Trophoblast cell (in vitro differentiated cells and primary cell): ENCODE measurements around the gene PARL.
A peak's percentile ranks its signal among the peaks of the same experiment; 100 is the strongest.
"Not testable (repeated sequence)": the region's sequence is repeated elsewhere in the genome, so short reads cannot be mapped to it uniquely, and the experiment has no call there.

Experiments
- DNase-seq, 2 donors: peaks; one replicate each; pipeline ENCODE4 v3.0.0-alpha.2; 2016
- H2AFZ ChIP-seq: 2 replicates; pipeline ENCODE4 v1.6.1; 2013; ENCODE audit warnings: low read length, moderate library complexity, mild to moderate bottlenecking; ENCODE audit not compliant: insufficient read depth, poor library complexity
- H2AK5ac ChIP-seq: 2 replicates; pipeline ENCODE4 v1.6.1; 2013; ENCODE audit warnings: mild to moderate bottlenecking, low read length
- H2BK120ac ChIP-seq: 2 replicates; pipeline ENCODE4 v1.6.1; 2013; ENCODE audit warnings: low read length, mild to moderate bottlenecking, moderate library complexity; ENCODE audit not compliant: insufficient read depth, poor library complexity
- H2BK12ac ChIP-seq: 2 replicates; pipeline ENCODE4 v1.6.1; 2013; ENCODE audit warnings: mild to moderate bottlenecking, low read length, moderate library complexity
- H2BK5ac ChIP-seq: 2 replicates; pipeline ENCODE4 v1.6.1; 2013; ENCODE audit warnings: low read length, low read depth, moderate library complexity, mild to moderate bottlenecking; ENCODE audit not compliant: poor library complexity
- H3K14ac ChIP-seq: 2 replicates; pipeline ENCODE4 v1.6.1; 2013; ENCODE audit warnings: mild to moderate bottlenecking, low read length
- H3K18ac ChIP-seq: 2 replicates; pipeline ENCODE4 v1.6.1; 2013; ENCODE audit warnings: mild to moderate bottlenecking, low read length
- H3K23ac ChIP-seq: 2 replicates; pipeline ENCODE4 v1.6.1; 2013; ENCODE audit warnings: low read length
- H3K27ac ChIP-seq: 2 replicates; pipeline ENCODE4 v1.5.1; 2013; ENCODE audit warnings: low read depth, mild to moderate bottlenecking, inconsistent platforms, low read length, moderate library complexity
- H3K27me3 ChIP-seq: 2 replicates; pipeline ENCODE4 v1.6.1; 2013; ENCODE audit warnings: inconsistent platforms, mild to moderate bottlenecking, low read length, moderate library complexity; ENCODE audit not compliant: insufficient read depth
- H3K36me3 ChIP-seq, 2 experiments: 1 replicate in 1 of 2; 2 replicates in 1 of 2; pipeline ENCODE4 v1.6.1; 2013; ENCODE audit warnings: low read length in 2 of 2, mild to moderate bottlenecking in 2 of 2, moderate library complexity in 1 of 2; ENCODE audit not compliant: insufficient read depth in 2 of 2, control insufficient read depth in 1 of 2
- H3K4ac ChIP-seq: 2 replicates; pipeline ENCODE4 v1.6.1; 2013; ENCODE audit warnings: low read depth, mild to moderate bottlenecking, low read length, moderate library complexity
- H3K4me1 ChIP-seq, 2 experiments: 1 replicate in 1 of 2; 2 replicates in 1 of 2; pipeline ENCODE4 v1.6.1; 2013; ENCODE audit warnings: low read length in 2 of 2, mild to moderate bottlenecking in 2 of 2, moderate library complexity in 1 of 2; ENCODE audit not compliant: insufficient read depth in 2 of 2, control insufficient read depth in 1 of 2
- H3K4me2 ChIP-seq: 2 replicates; pipeline ENCODE4 v1.6.1; 2013; ENCODE audit warnings: inconsistent platforms, mild to moderate bottlenecking, low read length, moderate library complexity
- H3K4me3 ChIP-seq: 2 replicates; pipeline ENCODE4 v1.5.1; 2013; ENCODE audit warnings: mild to moderate bottlenecking, low read depth, low read length, inconsistent platforms
- H3K79me1 ChIP-seq: one replicate; pipeline ENCODE4 v1.6.1; 2013; ENCODE audit warnings: low read length
- H3K79me2 ChIP-seq: 2 replicates; pipeline ENCODE4 v1.6.1; 2013; ENCODE audit warnings: low read length, mild to moderate bottlenecking; ENCODE audit not compliant: control insufficient read depth, insufficient read depth, poor library complexity
- H3K9ac ChIP-seq: 2 replicates; pipeline ENCODE4 v1.6.1; 2013; ENCODE audit warnings: mild to moderate bottlenecking, low read length
- H3K9me3 ChIP-seq: 2 replicates; pipeline ENCODE4 v1.6.1; 2013; ENCODE audit warnings: low read depth, mild to moderate bottlenecking, control low read depth, inconsistent platforms, low read length; ENCODE audit not compliant: insufficient read depth
- H4K12ac ChIP-seq: 2 replicates; pipeline ENCODE4 v1.6.1; 2013; ENCODE audit warnings: low read depth, mild to moderate bottlenecking, low read length, moderate library complexity
- H4K8ac ChIP-seq: 2 replicates; pipeline ENCODE4 v1.6.1; 2013; ENCODE audit warnings: low read depth, mild to moderate bottlenecking, low read length, moderate library complexity
- H4K91ac ChIP-seq: one replicate; pipeline ENCODE4 v1.6.1; 2013; ENCODE audit warnings: low read depth, mild to moderate bottlenecking, low read length, moderate library complexity
- WGBS: extraction: QIAGEN DNeasy Blood & Tissue Kit; methylation state at CpG from one replicate; pipeline ENCODE4 v1.1.7; 2013; ENCODE audit warnings: missing lambda C conversion rate; ENCODE audit not compliant: insufficient read length, insufficient coverage; ENCODE audit errors: extremely low coverage; 5-methylcytosine and 5-hydroxymethylcytosine counted together

The PARL gene

GRCh38 chr3:183789826-183790225, 94.9 kb downstream of the PARL start:
- no peak overlapping the region for H2BK120ac ChIP-seq
- no peak overlapping the region for H4K91ac ChIP-seq
- H3K79me1 ChIP-seq = no peaks in the 10 kb centered on the region
- no peak overlapping the region for H2BK12ac ChIP-seq
- no CpG with 5 or more reads among the region's 4 CpGs for whole genome bisulfite sequencing
- H3K18ac ChIP-seq = no peak overlapping the region
- no peak overlapping the region for H3K14ac ChIP-seq
- H4K12ac ChIP-seq = peak overlapping the region; percentile 80
- H3K79me2 ChIP-seq = no peaks in the 10 kb centered on the region
- H3K27me3 ChIP-seq = no peaks in the 10 kb centered on the region
- no peak overlapping the region for H4K8ac ChIP-seq
- no peak overlapping the region for H2AK5ac ChIP-seq
- H3K9ac ChIP-seq = no peak overlapping the region
- no peak overlapping the region for H2BK5ac ChIP-seq
- H3K36me3 ChIP-seq = peaks cover 20 to 35% of the 10 kb centered on the region in 2 experiments
- no peaks in the 10 kb centered on the region for H3K4me1 ChIP-seq
- H3K9me3 ChIP-seq = no peaks in the 10 kb centered on the region
- no peak overlapping the region for H2AFZ ChIP-seq
- no peak overlapping the region for H3K4ac ChIP-seq
- H3K4me3 ChIP-seq = no peak overlapping the region
- H3K4me2 ChIP-seq = no peak overlapping the region
- H3K23ac ChIP-seq = no peak overlapping the region
- no peak for DNase-seq
- no peak overlapping the region for H3K27ac ChIP-seq

- not testable (repeated sequence) for H4K91ac ChIP-seq, H2BK120ac ChIP-seq, H3K4me1 ChIP-seq, H3K23ac ChIP-seq, H3K27ac ChIP-seq, H3K79me1 ChIP-seq, H2AK5ac ChIP-seq, H2BK5ac ChIP-seq, H3K9ac ChIP-seq, H3K9me3 ChIP-seq, H3K18ac ChIP-seq, H3K14ac ChIP-seq, H3K4me2 ChIP-seq, H3K27me3 ChIP-seq, H3K4ac ChIP-seq, H2AFZ ChIP-seq, H3K4me3 ChIP-seq, H4K8ac ChIP-seq, H4K12ac ChIP-seq, DNase-seq, H3K79me2 ChIP-seq, H2BK12ac ChIP-seq
- peaks cover 24 to 27% of the 10 kb centered on the region in 2 experiments for H3K36me3 ChIP-seq
- WGBS = no CpG with 5 or more reads among the region's 10 CpGs
Observed at GRCh38 chr3:183784503-183784902, 100.2 kb downstream of the PARL start.

GRCh38 chr3:183782576-183783276, 102.0 kb downstream of the PARL start:
- Histone ChIP-seq H2BK12ac (no peak overlapping the region), H2BK120ac (no peak overlapping the region), H2AFZ (no peak overlapping the region), H3K79me2 (no peaks in the 10 kb centered on the region), H3K9me3 (no peaks in the 10 kb centered on the region), H2BK5ac (no peak overlapping the region), H3K27ac (no peak overlapping the region), H4K91ac (no peak overlapping the region), H3K14ac (no peak overlapping the region), H3K9ac (no peak overlapping the region), H3K79me1 (no peaks in the 10 kb centered on the region), H3K36me3 (peaks cover 34 to 35% of the 10 kb centered on the region in 2 experiments), H3K4ac (no peak overlapping the region), H3K4me3 (no peak overlapping the region), H3K18ac (no peak overlapping the region), H3K23ac (no peak overlapping the region), H4K12ac (no peak overlapping the region), H4K8ac (no peak overlapping the region), H3K27me3 (no peaks in the 10 kb centered on the region), H3K4me1 (no peaks in the 10 kb centered on the region), H3K4me2 (no peak overlapping the region), H2AK5ac (no peak overlapping the region)
- no CpG with 5 or more reads among the region's 7 CpGs for WGBS
- no peak for DNase-seq

GRCh38 chr3:183781246-183781645, 103.4 kb downstream of the PARL start:
- Histone ChIP-seq H3K4ac (no peak overlapping the region), H3K27me3 (no peaks in the 10 kb centered on the region), H3K79me2 (no peaks in the 10 kb centered on the region), H3K4me1 (no peaks in the 10 kb centered on the region), H3K4me2 (no peak overlapping the region), H3K23ac (no peak overlapping the region), H3K9me3 (no peaks in the 10 kb centered on the region), H3K79me1 (no peaks in the 10 kb centered on the region), H4K91ac (no peak overlapping the region), H3K14ac (no peak overlapping the region), H2AFZ (no peak overlapping the region), H3K36me3 (peaks cover 37 to 38% of the 10 kb centered on the region in 2 experiments), H3K4me3 (no peak overlapping the region), H2BK12ac (no peak overlapping the region), H2BK120ac (no peak overlapping the region), H2BK5ac (no peak overlapping the region), H3K9ac (no peak overlapping the region), H4K8ac (no peak overlapping the region), H2AK5ac (no peak overlapping the region), H3K27ac (no peak overlapping the region), H3K18ac (no peak overlapping the region), H4K12ac (no peak overlapping the region)
- no CpG with 5 or more reads among the region's 6 CpGs for WGBS
- DNase-seq = no peak
